ENCODE data around the gene DHX38. TPM values are rescaled to one million over a fixed set of nuclear protein-coding genes. Genes with fewer than 3 reads are reported as not detected.

DHX38 gene
- total and polyA plus RNA-seq, 2 of the 13 experiments (the other 11 are each of a cell fraction or from before 2014, with no cell fraction given): 54.4 to 85.9 TPM

DNA sequence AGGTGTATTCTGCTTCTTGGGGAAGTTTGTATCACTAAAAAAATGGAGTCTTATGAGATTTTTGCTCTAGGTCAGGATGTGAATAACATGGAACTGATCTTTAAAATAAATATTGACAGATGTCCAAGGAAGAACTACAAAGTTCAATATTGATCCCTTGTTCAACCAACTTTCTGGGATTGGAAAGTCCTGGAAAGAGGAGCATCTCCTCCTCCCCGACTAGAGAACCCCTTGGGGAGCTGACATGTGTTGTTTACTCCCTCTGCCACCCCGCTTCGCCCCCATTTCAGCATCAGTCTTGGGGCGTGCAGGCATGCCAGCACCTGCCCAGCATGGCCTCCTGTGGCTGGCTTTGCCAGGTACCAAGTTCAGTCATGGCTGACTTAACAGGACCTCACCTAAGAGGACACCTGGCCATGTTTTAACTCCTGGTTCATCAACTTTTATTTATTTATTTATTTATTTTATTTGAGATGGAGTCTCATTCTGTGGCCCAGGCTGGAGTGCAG lies 44.5 kb downstream of the DHX38 start (continued):
- TF ChIP-seq JUND (CRISPR knock-in tag; IDR thresholded peaks at IDR 0.05) (no peak), MTA1 (CRISPR knock-in tag; IDR thresholded peaks at IDR 0.05; ENCODE audit: borderline replicate concordance) (peak; percentile 63; the same call in 1 of the 2 replicates), ZNF24 (IDR thresholded peaks at IDR 0.05) (no peak), TBX2 (CRISPR knock-in tag; IDR thresholded peaks at IDR 0.05; ENCODE audit: borderline replicate concordance) (no peak), TRIM24 (CRISPR knock-in tag; IDR thresholded peaks at IDR 0.05) (no peak), ZNF350 (CRISPR knock-in tag; IDR thresholded peaks at IDR 0.05; ENCODE audit: borderline replicate concordance, low read depth) (no peak), ZNF780A (CRISPR knock-in tag; IDR thresholded peaks at IDR 0.05) (no peak), ZNF615 (CRISPR knock-in tag; IDR thresholded peaks at IDR 0.05; ENCODE audit: borderline replicate concordance) (no peak), KMT2B (CRISPR knock-in tag; IDR thresholded peaks at IDR 0.05) (no peak), GATAD2A (CRISPR knock-in tag; IDR thresholded peaks at IDR 0.05) (peak; percentile 75), MTF2 (CRISPR knock-in tag; IDR thresholded peaks at IDR 0.05; ENCODE audit: borderline replicate concordance) (no peak), ZNF572 (CRISPR knock-in tag; IDR thresholded peaks at IDR 0.05) (no peak), NCOA2 (CRISPR knock-in tag; IDR thresholded peaks at IDR 0.05) (peak; percentile 45; the same call in 1 of the 2 replicates)
- TF ChIP-seq, protein P1, sequence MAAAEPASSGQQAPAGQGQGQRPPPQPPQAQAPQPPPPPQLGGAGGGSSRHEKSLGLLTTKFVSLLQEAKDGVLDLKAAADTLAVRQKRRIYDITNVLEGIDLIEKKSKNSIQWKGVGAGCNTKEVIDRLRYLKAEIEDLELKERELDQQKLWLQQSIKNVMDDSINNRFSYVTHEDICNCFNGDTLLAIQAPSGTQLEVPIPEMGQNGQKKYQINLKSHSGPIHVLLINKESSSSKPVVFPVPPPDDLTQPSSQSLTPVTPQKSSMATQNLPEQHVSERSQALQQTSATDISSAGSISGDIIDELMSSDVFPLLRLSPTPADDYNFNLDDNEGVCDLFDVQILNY (CRISPR knock-in tag; conservative IDR thresholded peaks at IDR 0.05): no peak
- TF ChIP-seq, protein P2, sequence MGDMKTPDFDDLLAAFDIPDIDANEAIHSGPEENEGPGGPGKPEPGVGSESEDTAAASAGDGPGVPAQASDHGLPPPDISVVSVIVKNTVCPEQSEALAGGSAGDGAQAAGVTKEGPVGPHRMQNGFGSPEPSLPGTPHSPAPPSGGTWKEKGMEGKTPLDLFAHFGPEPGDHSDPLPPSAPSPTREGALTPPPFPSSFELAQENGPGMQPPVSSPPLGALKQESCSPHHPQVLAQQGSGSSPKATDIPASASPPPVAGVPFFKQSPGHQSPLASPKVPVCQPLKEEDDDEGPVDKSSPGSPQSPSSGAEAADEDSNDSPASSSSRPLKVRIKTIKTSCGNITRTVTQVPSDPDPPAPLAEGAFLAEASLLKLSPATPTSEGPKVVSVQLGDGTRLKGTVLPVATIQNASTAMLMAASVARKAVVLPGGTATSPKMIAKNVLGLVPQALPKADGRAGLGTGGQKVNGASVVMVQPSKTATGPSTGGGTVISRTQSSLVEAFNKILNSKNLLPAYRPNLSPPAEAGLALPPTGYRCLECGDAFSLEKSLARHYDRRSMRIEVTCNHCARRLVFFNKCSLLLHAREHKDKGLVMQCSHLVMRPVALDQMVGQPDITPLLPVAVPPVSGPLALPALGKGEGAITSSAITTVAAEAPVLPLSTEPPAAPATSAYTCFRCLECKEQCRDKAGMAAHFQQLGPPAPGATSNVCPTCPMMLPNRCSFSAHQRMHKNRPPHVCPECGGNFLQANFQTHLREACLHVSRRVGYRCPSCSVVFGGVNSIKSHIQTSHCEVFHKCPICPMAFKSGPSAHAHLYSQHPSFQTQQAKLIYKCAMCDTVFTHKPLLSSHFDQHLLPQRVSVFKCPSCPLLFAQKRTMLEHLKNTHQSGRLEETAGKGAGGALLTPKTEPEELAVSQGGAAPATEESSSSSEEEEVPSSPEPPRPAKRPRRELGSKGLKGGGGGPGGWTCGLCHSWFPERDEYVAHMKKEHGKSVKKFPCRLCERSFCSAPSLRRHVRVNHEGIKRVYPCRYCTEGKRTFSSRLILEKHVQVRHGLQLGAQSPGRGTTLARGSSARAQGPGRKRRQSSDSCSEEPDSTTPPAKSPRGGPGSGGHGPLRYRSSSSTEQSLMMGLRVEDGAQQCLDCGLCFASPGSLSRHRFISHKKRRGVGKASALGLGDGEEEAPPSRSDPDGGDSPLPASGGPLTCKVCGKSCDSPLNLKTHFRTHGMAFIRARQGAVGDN (CRISPR knock-in tag; IDR thresholded peaks at IDR 0.05): peak; percentile 16; the same call in 1 of the 2 replicates
- TF ChIP-seq, protein P3, sequence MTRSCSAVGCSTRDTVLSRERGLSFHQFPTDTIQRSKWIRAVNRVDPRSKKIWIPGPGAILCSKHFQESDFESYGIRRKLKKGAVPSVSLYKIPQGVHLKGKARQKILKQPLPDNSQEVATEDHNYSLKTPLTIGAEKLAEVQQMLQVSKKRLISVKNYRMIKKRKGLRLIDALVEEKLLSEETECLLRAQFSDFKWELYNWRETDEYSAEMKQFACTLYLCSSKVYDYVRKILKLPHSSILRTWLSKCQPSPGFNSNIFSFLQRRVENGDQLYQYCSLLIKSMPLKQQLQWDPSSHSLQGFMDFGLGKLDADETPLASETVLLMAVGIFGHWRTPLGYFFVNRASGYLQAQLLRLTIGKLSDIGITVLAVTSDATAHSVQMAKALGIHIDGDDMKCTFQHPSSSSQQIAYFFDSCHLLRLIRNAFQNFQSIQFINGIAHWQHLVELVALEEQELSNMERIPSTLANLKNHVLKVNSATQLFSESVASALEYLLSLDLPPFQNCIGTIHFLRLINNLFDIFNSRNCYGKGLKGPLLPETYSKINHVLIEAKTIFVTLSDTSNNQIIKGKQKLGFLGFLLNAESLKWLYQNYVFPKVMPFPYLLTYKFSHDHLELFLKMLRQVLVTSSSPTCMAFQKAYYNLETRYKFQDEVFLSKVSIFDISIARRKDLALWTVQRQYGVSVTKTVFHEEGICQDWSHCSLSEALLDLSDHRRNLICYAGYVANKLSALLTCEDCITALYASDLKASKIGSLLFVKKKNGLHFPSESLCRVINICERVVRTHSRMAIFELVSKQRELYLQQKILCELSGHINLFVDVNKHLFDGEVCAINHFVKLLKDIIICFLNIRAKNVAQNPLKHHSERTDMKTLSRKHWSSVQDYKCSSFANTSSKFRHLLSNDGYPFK (CRISPR knock-in tag; IDR thresholded peaks at IDR 0.05; ENCODE audit: borderline replicate concordance): no peak
- TF ChIP-seq, protein P4, sequence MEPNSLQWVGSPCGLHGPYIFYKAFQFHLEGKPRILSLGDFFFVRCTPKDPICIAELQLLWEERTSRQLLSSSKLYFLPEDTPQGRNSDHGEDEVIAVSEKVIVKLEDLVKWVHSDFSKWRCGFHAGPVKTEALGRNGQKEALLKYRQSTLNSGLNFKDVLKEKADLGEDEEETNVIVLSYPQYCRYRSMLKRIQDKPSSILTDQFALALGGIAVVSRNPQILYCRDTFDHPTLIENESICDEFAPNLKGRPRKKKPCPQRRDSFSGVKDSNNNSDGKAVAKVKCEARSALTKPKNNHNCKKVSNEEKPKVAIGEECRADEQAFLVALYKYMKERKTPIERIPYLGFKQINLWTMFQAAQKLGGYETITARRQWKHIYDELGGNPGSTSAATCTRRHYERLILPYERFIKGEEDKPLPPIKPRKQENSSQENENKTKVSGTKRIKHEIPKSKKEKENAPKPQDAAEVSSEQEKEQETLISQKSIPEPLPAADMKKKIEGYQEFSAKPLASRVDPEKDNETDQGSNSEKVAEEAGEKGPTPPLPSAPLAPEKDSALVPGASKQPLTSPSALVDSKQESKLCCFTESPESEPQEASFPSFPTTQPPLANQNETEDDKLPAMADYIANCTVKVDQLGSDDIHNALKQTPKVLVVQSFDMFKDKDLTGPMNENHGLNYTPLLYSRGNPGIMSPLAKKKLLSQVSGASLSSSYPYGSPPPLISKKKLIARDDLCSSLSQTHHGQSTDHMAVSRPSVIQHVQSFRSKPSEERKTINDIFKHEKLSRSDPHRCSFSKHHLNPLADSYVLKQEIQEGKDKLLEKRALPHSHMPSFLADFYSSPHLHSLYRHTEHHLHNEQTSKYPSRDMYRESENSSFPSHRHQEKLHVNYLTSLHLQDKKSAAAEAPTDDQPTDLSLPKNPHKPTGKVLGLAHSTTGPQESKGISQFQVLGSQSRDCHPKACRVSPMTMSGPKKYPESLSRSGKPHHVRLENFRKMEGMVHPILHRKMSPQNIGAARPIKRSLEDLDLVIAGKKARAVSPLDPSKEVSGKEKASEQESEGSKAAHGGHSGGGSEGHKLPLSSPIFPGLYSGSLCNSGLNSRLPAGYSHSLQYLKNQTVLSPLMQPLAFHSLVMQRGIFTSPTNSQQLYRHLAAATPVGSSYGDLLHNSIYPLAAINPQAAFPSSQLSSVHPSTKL (CRISPR knock-in tag; IDR thresholded peaks at IDR 0.05): peak; percentile 66
